ENCODE measurements around the gene YWHAB.

DNA sequence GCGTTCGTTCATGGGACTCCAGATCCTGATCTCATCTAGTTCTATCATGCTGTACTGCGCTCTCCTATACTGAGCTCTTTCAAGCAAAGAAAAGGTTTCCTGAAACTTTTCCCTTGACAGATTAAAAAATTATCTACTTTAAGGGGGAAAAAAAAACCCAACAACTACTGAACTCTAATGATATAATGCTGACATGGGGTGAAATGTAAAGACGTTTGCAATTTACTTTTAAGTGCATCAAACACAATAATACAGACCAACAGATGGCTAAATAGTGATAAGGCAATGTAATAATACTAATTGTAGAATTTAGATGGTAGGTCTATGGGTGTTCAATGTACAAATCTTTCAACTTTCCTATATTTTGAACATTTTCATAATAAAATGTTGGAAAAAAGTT is 58.3 kb downstream of the YWHAB start:
- TF ChIP-seq, protein P1, sequence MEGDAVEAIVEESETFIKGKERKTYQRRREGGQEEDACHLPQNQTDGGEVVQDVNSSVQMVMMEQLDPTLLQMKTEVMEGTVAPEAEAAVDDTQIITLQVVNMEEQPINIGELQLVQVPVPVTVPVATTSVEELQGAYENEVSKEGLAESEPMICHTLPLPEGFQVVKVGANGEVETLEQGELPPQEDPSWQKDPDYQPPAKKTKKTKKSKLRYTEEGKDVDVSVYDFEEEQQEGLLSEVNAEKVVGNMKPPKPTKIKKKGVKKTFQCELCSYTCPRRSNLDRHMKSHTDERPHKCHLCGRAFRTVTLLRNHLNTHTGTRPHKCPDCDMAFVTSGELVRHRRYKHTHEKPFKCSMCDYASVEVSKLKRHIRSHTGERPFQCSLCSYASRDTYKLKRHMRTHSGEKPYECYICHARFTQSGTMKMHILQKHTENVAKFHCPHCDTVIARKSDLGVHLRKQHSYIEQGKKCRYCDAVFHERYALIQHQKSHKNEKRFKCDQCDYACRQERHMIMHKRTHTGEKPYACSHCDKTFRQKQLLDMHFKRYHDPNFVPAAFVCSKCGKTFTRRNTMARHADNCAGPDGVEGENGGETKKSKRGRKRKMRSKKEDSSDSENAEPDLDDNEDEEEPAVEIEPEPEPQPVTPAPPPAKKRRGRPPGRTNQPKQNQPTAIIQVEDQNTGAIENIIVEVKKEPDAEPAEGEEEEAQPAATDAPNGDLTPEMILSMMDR (IDR thresholded peaks at IDR 0.05) = no peak
- TF ChIP-seq POLR2A (IDR thresholded peaks at IDR 0.05) = no peak

Measured in heart left ventricle (tissue), 13 donors.